Fibroblast of skin of left quadriceps (primary cell): Measurements from ENCODE around the gene MGAT3.
"Not testable (repeated sequence)": the region's sequence is repeated elsewhere in the genome, so short reads cannot be mapped to it uniquely, and the experiment has no call there.

Experiments used
- DNase-seq, 2 experiments: peaks; one replicate each; pipeline ENCODE4 v3.0.0-alpha.2; 2013; ENCODE audit warnings: low read depth in 2 of 2

The MGAT3 gene, protein sequence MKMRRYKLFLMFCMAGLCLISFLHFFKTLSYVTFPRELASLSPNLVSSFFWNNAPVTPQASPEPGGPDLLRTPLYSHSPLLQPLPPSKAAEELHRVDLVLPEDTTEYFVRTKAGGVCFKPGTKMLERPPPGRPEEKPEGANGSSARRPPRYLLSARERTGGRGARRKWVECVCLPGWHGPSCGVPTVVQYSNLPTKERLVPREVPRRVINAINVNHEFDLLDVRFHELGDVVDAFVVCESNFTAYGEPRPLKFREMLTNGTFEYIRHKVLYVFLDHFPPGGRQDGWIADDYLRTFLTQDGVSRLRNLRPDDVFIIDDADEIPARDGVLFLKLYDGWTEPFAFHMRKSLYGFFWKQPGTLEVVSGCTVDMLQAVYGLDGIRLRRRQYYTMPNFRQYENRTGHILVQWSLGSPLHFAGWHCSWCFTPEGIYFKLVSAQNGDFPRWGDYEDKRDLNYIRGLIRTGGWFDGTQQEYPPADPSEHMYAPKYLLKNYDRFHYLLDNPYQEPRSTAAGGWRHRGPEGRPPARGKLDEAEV

DNA sequence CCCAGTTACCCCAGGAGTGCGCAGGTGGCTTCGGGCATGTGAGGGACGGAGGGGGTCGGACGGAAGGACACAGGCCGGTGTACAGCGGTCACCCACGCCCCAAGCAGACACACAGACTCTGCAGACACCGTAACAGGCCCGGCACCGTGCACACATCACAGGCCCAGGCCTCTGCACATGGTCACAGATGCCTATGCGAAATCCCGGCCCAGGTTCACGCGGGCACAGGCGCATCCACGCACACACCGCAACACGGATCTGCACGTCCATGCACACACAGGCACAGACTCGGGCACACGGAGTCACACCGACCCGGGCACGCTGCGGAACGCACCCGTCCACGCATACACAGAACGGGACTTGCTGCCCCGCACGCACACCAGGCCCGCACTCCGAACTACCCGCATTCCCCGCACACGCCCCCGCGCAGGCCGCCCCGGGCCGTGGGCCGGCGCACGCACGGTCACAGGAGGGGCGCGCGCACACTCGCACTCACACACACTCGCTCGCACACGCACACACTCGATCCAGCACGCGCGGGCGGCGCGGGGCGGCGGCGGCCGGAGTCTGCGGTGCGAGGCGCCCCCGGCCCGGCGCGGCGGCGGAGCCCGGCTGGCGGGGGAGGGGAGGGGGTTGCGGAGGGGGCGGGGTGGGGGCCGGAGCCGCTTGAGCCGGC is at the start of gene MGAT3:
Gene MGAT3, plus strand, starts transcription at position 491 of the 676 bp plus-strand sequence. CDS start 30,336 bp downstream, outside the sequence.
- no peak for DNase-seq

DNA sequence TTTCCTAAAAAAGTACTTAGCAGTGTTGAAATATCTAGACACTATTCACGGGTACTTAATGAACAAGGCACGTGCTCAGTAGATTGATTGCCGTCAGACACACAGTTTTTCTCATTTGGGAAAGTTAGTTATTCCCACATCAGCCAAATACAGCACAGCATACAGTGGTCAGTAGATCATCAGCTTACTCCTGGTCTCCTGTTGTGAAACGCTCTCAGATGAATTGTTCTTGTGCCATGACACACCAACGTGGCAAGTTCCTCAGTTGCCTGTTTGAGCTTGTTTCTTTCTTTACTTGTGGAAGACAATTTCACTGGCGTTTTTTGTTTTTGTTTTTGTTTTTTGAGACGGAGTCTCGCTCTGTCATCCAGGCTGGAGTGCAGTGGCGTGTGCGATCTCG is 48.6 kb upstream of the MGAT3 start:
- no peak for DNase-seq

DNA sequence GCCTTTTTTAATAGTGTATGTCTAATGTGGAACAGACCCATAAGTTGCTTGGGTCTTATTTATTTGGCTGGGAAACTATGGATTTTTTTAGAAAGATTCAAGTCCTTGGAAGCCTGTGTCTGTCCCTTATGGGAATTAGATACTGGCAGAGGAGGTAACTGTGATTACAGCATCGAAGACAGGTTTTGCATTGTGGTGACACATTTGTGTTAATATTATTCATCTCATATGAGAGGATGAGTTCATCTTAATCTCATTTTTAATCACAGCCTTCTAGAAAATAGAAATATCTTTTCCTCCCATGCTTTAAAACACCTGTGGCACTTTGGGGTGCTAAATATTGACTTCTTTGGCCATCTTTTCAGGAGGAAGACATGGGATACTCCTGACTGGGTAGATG is 48.0 kb upstream of the MGAT3 start:
- DNase-seq, result no peak

DNA sequence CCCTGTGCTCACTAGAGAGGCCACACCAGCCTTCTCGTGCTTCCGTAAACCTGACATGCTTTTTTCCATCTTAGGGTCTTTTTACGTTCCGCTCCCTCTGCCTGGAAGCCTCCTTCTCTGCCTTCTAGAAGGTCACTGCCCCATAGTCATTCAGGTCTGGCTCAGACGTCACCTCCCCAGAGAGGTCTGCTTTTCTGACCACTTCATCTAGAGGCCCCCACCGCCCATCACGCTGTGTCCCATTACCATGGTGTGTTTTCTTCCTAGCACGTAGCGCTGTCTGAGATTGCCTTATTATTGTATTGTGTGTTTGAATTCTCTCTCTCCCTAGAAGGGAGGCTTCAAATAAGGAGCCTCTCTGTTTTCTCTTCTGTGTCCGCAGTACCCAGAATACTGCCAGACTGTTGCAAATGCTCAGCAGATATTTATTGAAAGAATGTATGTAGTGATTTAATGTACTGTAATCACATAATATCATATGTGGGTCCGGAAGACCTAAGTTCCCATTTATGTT is 47.2 kb upstream of the MGAT3 start:
- no peak for DNase-seq

DNA sequence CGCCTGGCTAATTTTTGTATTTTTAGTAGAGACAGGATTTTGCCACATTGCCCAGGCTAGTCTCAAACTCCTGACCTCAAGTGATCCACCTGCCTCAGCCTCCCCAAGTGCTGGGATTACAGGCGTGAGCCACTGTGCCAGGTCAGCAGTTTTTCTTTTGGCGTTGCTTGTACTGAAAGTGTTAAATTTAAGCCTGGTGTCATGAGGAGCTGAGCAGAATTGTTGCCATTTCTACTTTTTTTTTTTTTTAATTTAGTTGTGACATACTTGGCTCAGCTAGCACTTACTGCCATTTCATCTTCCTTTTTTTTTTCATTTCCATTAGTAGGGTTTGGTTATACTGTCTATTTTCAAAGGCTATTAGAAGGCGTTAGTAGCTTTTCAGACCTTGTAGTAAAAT is 46.5 kb upstream of the MGAT3 start:
- no peak for DNase-seq

DNA sequence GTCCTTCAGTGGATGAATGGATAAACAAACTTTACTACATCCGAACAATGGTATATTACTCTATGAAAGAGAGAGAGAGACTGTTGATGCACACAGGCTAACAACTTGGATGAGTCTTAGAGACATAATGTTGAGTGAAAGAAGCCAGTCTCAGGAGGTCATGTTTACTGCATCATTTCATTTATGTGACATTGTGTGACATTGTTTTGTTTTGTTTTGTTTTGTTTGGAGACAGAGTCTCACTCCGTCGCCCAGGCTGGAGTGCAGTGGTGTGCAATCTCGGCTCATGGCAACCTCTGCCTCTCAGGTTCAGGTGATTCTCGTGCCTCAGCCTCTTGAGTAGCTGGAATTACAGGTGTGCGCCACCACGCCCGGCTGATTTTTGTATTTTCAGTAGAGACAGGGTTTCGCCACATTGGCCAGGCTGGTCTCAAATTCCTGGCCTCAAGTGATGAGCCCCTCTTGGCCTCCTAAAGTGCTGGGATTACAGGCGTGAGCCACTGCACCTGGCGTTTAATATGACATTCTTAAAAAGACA is 44.9 kb upstream of the MGAT3 start:
- DNase-seq, result not testable (repeated sequence)

DNA sequence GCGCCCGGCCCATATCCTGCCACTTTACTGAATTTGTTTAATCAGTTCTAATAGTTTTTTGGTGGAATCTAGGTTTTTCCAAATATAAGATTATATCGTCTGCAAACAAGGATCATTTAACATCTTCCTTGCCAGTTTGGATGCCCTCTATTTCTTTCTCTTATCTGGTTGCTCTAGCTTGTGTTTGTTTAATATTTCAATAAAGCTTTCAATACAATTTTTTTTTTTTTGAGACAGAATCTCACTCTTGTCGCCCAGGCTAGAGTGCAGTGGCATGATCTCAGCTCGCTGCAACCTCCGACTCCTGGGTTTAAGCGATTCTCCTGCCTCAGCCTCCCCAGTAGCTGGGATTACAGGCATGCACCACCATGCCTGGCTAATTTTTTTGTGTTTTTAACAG is 43.6 kb upstream of the MGAT3 start:
- DNase-seq, result not testable (repeated sequence)

DNA sequence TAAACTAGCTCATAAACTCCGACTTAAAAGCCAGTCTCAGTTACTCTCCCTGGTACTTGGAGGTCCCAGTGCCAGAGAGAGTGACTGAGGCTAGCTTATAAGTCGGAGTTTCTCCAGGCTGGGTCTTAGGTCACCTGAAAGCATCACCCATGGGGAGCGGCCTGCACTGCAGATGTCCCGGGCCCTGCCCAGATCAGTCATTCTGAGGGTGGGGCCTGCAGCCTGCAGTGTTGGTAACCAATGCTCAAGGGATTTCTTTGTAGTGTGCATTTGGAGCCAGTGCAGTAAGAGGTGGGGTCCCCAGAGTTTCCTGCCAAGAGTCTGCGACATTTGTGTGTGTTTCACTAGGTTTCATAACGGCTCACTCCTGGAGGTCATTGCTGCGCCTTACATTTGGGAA is 42.4 kb upstream of the MGAT3 start:
- DNase-seq, result no peak

DNA sequence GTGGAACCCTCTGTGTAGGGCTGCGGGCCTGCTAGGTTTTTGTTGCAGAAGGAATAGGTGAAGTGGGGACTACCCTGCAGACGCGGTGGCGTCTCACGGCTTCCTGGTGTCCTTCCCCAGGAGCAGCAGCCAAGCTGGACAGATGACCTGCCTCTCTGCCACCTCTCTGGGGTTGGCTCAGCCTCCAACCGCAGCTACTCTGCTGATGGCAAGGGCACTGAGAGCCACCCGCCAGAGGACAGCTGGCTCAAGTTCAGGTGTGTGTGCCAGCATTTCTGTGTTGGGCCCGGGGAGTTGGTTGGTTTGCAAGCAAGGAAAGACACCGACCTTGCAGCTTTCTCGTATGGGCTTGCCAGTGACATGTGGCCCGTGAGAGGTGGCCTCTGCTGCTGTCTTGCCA is 41.9 kb upstream of the MGAT3 start:
- DNase-seq, result no peak

DNA sequence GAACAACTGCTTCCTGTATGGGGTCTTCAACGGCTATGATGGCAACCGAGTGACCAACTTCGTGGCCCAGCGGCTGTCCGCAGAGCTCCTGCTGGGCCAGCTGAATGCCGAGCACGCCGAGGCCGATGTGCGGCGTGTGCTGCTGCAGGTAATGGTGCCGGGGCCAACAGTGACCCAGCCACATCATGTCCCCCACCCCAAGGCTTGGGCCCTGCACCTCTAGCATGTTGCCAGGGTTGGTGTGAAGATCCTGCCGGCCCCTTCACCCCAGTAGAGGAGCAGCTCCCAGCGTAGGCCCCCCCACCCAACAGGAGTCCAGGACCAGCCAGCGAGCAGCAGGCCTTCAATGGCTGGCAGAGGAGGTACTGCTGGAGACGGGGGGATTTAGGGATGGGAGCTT is 41.3 kb upstream of the MGAT3 start:
- no peak for DNase-seq

DNA sequence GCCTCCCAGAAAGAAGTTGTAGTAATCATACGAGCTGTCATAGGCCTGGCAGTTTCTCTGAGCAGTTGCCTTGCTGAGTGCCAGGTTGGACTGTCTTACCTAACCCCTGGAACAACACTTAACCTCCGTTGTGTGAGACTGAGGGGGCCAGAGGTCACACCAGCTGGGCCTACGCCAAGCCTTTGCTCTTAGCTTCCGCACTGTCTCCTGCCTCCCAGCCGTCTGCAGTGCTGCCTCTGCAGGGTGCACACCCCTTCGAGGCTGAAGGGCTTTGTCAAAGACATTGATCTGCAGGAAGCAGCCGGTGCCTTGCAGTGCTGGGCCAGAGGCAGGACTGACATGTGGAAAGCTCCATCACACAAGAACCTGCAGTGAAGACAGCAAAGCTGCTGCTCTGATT is 40.5 kb upstream of the MGAT3 start:
- no peak for DNase-seq

DNA sequence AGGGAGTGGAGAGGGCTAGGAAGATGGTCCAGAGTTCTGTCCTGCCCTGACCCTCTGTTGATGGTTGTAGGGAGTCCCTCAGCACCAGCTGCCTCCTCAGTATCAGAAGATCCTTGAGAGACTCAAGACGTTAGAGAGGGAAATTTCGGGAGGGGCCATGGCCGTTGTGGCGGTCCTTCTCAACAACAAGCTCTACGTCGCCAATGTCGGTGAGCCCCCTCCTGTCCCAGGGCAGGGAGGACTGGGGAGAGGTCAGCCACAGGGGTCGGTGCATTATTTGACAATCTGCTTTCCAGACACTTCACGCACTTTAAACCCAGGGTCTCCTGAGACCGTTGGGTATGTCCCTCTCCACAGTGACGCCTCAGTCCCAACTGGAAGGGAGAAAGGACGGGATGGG is 39.2 kb upstream of the MGAT3 start:
- DNase-seq, result no peak

DNA sequence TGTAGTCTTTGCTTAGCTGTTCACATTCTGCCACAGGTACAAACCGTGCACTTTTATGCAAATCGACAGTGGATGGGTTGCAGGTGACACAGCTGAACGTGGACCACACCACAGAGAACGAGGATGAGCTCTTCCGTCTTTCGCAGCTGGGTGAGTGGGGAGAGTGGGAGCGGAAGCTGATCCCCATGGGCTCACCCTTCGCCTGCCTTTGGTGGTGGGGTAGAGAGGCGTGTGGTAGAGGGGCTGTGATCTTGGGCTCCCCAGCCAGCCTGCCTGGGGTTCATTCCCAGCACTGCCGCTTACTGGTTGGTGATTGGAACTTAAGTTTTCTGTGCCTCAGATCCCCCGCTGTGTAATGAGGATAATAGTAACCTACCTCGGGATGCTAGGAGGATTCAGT is 38.1 kb upstream of the MGAT3 start:
- no peak for DNase-seq

DNA sequence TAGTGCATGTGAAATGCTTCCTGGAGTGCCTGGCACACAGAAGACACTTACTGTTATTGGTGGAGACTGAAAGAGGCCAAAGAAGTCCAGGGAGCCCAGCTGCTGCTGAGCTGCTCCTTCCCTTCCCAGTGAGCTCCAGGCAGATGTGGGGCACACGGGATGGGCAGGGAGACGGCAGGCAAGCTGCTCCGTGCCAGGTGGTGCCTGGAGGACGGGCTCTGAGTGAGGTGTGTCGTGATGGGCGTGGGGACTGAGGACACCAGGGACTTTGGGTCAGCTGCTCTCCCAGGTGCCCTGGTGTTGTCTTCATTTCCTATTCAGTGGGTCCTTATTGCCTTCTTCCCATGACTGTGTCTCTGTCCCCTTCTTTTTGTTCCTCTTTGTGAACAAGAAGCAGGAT is 37.7 kb upstream of the MGAT3 start:
- no peak for DNase-seq

DNA sequence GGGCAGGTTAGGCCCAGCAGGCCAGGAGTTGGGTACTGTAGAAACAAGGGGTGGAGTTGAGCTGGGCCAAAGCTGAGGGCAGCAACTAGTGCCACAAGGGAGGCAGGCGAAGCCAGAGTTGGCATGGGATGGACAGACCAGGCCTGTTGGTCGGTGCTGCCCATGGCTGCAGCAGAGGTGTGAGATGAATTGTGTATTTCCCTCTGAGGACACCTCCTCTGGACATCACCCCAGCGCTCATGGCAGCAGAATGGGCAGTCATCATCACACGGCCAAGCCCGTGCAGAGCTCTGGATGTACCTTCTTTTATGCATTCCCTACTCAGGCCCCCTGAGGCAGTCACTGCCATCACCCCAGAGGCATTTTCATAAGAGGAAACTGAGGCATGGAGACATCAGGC is 36.9 kb upstream of the MGAT3 start:
- no peak for DNase-seq

DNA sequence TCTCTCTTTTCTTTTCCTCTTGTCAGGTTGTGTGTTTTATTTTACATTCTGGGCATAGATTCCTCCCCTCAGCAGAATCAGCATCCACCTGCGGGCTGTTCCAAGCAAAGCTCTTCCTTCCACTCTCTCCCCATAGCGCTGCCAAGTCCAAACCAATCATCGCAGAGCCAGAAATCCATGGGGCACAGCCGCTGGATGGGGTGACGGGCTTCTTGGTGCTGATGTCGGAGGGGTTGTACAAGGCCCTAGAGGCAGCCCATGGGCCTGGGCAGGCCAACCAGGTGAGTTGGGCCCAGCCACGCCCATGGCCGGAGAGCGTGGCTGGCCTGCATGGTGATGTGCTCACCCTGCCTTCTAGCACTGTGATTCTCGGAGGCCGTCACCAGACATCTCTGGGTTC is 35.1 kb upstream of the MGAT3 start:
- no peak for DNase-seq

DNA sequence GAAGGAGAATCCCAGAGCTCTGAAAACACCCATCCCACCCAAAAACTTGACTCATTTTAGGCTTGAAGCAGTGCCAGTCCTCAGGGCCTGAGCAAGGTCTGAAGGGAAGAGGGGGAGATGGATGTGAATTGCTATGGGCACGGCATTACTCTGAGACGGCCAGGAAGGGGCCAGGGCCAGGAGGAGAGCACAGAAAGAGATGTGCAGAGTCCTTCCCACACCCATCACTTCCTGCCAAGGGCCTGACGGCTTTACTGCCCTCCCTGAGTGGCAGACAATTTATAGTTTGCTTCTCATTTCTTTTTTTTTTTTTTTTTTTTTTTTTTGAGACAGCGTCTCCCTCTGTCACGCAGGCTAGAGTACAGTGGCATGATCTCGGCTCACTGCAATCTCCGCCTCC is 34.7 kb upstream of the MGAT3 start:
- no peak for DNase-seq

DNA sequence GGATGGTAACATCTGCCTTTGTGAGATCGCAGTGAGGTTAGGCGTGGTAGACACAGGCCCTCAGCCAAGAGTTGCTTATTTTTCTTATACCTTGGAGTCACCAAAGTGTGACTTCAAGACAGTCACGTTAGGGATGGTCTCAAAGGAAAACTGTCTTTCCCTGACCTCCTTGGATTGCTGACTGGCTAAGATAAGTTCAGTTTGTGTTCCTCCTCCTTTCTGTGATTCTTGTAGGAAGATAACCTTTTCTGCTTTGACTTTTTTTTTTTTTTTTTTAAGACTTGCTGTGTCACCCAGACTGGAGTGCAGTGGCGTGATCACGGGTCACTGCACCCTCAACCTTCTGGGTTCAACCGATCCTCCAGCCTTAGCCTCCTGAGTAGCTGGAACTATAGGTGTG is 34.1 kb upstream of the MGAT3 start:
- no peak for DNase-seq

DNA sequence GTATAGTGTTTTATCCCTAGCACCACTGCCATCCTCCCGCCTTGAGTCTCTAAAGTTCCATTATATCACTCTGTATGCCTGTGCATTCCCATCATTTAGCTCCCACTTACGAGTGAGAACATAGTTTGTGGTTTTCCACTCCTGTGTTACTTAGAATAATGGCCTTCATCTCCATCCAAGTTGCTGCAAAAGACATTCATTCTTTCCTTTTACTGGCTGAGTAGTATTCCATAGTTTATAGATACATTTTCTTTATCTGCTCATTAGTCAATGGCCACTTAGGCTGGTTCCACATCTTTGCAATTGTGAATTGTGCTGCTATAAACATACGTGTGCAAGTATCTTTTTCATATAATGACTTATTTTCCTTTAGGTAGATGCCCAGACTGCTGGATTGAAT is 32.8 kb upstream of the MGAT3 start:
- no peak for DNase-seq

DNA sequence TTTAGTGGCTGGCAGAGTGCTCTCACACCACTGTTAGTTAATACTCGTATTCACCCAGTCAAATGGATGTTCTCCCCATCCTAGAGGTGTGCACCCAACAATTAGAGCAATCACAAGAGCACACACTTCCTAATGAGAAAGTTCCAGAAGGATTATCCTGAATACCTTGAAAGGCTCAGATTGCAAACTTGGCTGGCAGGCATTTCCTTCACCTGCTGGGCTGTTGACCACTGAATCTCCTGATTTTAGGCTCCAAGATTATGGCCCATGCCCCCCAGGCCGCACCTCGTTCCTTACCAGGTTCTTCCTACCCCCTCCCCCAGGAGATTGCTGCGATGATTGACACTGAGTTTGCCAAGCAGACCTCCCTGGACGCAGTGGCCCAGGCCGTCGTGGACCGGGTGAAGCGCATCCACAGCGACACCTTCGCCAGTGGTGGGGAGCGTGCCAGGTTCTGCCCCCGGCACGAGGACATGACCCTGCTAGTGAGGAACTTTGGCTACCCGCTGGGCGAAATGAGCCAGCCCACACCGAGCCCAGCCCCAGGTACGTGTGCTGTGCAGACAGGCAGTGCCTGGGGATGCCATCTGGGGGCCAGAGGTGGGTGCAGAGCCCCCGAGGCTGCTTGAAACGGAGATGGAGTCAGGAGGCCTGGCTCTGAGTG is 30.3 kb upstream of the MGAT3 start:
- DNase-seq, result no peak

DNA sequence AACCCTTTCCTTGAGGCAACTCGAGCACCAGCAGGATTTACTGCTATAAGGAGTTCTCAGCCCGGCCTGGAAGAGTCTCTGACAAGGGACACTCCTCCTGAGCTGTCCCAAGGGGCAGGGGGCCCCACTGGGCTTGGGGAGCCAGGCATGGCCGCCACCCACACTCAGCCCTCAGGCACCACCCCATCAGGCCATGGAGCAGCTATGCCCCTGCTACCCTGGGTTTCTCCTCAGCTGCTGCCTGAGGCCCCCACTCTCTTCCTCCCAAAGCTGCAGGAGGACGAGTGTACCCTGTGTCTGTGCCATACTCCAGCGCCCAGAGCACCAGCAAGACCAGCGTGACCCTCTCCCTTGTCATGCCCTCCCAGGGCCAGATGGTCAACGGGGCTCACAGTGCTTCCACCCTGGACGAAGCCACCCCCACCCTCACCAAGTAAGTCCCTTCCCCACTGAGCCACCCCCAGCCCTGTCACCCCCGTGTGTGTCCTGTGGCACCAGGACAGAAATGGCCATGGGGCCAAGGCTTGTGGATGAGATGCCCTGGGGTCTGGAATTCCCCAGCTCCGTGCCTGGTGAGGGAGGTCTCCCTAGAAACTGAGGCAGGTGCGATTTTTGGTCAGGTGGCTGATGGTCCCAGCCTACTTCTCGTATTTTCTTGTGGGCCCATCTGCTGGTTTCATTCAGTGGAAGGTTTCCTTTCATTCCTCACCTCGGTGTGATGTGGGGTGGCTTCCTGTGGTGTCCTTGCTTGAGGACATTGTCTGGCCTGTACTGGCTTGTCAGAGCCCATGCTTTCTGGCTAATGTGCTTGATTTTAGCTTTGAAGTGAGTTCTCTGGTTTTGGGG is 28.8 kb upstream of the MGAT3 start:
- no peak for DNase-seq
